Ishikawa (cell line): ENCODE data around the gene IRX3.

Source experiments
- CREB1 ChIP-seq: IDR thresholded peaks from 2 replicates; pipeline ENCODE4 v1.6.1; 2012; ENCODE audit warnings: low read depth
- EP300 ChIP-seq: IDR thresholded peaks from 2 replicates; pipeline ENCODE4 v1.6.1; 2012; ENCODE audit warnings: borderline replicate concordance
- FOXM1 ChIP-seq: IDR thresholded peaks from 2 replicates; pipeline ENCODE4 v1.6.1; 2012; ENCODE audit warnings: low read depth, borderline replicate concordance
- NFIC ChIP-seq: IDR thresholded peaks from 2 replicates; pipeline ENCODE4 v1.6.1; 2012
- RAD21 ChIP-seq: IDR thresholded peaks from 2 replicates; pipeline ENCODE4 v1.6.1; 2012; ENCODE audit warnings: low read depth
- REST ChIP-seq: IDR thresholded peaks from 2 replicates; pipeline ENCODE4 v1.6.1; 2012; ENCODE audit warnings: low read depth, mild to moderate bottlenecking
- TAF1 ChIP-seq: IDR thresholded peaks from 2 replicates; pipeline ENCODE4 v1.6.1; 2012; ENCODE audit warnings: low read depth, mild to moderate bottlenecking
- YY1 ChIP-seq: IDR thresholded peaks from 2 replicates; pipeline ENCODE4 v1.6.1; 2012; ENCODE audit warnings: low read depth
- ZBTB7A ChIP-seq: IDR thresholded peaks from 2 replicates; pipeline ENCODE4 v1.6.1; 2012; ENCODE audit warnings: low read depth

GRCh38 chr16:54282202-54282927, 4.2 kb downstream of the IRX3 start:
- TF ChIP-seq TAF1 (no peak), FOXM1 (no peak), ZBTB7A (no peak), NFIC (no peak), EP300 (no peak), REST (no peak), CREB1 (no peak), YY1 (no peak), RAD21 (no peak)
